ENCODE results near the gene NTN3. TPM values are rescaled to one million over a fixed set of nuclear protein-coding genes. Genes with fewer than 3 reads are reported as not detected.

The NTN3 gene
- total RNA-seq, 1 donor from 2014 or later, result 2.5 TPM

DNA sequence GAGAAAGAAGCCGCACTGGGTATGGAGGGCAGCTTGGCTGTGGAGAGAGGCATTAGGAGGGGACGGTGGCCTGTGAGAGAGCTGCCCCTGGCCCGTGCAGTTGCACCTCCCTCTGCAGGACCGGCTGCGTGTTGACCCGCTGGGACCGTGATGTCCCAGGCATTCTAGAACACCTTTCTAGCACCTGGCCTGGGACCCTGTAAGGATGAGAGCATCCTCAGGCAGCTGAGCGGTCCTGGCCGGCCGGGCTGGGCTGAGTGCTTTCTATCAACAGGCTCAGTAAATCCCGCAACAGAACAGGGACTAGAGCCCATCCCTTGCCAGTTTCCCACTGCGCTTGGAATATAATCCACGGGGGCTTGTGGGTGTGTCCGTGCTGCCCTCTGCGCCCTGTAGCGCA lies 18.5 kb downstream of the NTN3 start:
- no peak for DNase-seq (ENCODE audit: low spot score, unreplicated experiment)
- TF ChIP-seq, protein P1, sequence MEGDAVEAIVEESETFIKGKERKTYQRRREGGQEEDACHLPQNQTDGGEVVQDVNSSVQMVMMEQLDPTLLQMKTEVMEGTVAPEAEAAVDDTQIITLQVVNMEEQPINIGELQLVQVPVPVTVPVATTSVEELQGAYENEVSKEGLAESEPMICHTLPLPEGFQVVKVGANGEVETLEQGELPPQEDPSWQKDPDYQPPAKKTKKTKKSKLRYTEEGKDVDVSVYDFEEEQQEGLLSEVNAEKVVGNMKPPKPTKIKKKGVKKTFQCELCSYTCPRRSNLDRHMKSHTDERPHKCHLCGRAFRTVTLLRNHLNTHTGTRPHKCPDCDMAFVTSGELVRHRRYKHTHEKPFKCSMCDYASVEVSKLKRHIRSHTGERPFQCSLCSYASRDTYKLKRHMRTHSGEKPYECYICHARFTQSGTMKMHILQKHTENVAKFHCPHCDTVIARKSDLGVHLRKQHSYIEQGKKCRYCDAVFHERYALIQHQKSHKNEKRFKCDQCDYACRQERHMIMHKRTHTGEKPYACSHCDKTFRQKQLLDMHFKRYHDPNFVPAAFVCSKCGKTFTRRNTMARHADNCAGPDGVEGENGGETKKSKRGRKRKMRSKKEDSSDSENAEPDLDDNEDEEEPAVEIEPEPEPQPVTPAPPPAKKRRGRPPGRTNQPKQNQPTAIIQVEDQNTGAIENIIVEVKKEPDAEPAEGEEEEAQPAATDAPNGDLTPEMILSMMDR (IDR thresholded peaks at IDR 0.05; ENCODE audit: unreplicated experiment), result no peak
- H3K27me3 Mint-ChIP-seq, result no peaks in the 10 kb centered on the region
- no peaks in the 10 kb centered on the region for H3K9me3 Mint-ChIP-seq (ENCODE audit: low read depth)
- H3K4me1 Mint-ChIP-seq (ENCODE audit: low read depth), result peaks cover 8% of the 10 kb centered on the region
- H3K36me3 Mint-ChIP-seq (ENCODE audit: insufficient read depth), result no peaks in the 10 kb centered on the region
- no peak overlapping the region for H3K4me3 Mint-ChIP-seq (ENCODE audit: low read depth)
- no peak overlapping the region for H3K27ac Mint-ChIP-seq

DNA sequence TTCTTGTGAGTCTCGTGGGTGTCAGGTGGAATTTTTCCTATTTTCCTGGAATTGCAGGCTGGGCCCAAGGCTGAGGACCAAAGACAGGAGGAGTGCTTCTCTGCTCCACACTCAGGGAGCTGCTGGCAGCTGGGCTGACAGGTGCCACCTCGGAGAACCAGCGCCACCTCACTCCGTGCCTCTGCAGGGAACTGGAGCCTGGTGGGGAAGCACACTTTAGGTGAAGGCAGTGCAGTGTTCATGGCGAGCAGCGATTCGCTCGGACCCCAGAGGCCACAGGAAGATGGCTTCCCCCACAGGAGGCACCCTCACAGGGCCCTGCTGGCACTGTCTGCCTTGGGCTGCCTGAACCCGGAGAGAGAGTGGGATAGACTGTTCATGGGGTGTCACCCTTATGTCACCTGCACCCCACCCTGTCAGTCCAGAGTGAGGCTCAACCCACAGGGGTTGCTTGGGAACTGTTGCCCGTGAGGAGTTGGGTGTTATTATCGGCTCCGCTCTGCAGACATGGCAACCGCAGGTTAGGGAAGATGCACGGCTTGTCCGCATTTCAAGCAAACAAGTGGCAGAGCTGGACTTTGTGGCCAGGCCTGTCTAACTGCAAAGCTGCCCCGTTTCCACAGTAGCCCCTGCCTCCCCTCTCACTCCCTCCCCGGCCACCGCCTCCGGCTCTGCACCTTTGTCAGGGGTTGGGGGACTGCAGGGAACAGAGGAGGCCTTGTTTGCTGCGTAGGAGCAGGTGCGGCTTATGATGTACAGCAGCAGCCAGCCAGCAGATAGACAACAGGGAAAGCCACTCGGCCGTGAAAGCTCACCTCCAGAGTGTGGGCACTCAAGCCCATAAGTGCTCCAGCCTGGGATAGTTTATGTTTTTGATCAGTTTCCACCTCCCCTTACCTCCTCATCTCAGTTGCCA lies 19.4 kb downstream of the NTN3 start:
- no peaks in the 10 kb centered on the region for H3K36me3 Mint-ChIP-seq (ENCODE audit: insufficient read depth)
- peaks cover 2% of the 10 kb centered on the region for H3K4me1 Mint-ChIP-seq (ENCODE audit: low read depth)
- no peaks in the 10 kb centered on the region for H3K9me3 Mint-ChIP-seq (ENCODE audit: low read depth)
- H3K4me3 Mint-ChIP-seq (ENCODE audit: low read depth), result no peak overlapping the region
- DNase-seq (ENCODE audit: low spot score, unreplicated experiment), result no peak
- H3K27ac Mint-ChIP-seq, result no peak overlapping the region
- no peaks in the 10 kb centered on the region for H3K27me3 Mint-ChIP-seq
- TF ChIP-seq, protein P1 (IDR thresholded peaks at IDR 0.05; ENCODE audit: unreplicated experiment), result no peak

DNA sequence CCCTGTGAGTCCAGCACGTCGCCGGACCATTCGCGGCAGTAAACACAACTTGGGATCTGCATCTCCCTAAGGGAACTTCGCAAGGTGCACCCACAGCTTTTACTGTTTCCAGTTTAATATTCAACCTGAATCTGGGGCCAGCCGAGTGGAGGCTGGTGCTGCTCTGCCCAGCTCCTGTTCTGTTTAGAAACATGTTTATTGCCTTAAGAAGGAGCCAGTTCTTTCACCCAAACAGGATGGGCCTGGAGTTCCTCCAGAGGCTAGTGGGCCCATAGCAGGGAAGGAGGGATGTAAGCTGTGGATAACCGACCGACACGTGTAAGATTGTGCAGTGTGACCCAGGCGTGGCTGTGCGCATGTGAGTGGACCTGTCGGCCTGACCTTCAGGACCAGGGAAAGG lies 21.2 kb downstream of the NTN3 start:
- Mint-ChIP-seq H3K27me3 (no peaks in the 10 kb centered on the region), H3K36me3 (ENCODE audit: insufficient read depth) (peaks cover 1% of the 10 kb centered on the region), H3K4me3 (ENCODE audit: low read depth) (no peak overlapping the region), H3K27ac (no peak overlapping the region), H3K4me1 (ENCODE audit: low read depth) (peaks cover 2% of the 10 kb centered on the region), H3K9me3 (ENCODE audit: low read depth) (no peaks in the 10 kb centered on the region)
- TF ChIP-seq, protein P1 (IDR thresholded peaks at IDR 0.05; ENCODE audit: unreplicated experiment), result no peak
- no peak for DNase-seq (ENCODE audit: low spot score, unreplicated experiment)

DNA sequence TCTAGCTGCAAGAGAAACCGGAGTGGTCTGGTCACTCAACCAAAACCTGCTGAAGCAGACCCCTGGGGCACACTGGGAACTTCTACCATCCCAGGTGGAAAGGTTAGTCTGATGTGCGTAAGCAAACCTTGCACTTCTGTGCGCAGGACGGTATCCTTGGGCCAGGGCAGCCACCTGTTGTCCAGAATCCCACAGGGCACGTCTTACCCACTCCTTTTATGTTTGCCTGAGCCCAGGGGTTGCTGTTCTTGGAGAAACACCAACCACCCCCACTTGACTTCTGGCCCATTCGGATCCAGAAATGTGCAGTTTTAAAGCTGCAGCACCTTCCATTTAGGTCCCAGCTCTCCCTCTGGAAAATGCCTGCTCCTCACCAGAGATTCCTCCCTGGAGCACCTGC lies 22.5 kb downstream of the NTN3 start:
- H3K4me3 Mint-ChIP-seq (ENCODE audit: low read depth), result no peak overlapping the region

DNA sequence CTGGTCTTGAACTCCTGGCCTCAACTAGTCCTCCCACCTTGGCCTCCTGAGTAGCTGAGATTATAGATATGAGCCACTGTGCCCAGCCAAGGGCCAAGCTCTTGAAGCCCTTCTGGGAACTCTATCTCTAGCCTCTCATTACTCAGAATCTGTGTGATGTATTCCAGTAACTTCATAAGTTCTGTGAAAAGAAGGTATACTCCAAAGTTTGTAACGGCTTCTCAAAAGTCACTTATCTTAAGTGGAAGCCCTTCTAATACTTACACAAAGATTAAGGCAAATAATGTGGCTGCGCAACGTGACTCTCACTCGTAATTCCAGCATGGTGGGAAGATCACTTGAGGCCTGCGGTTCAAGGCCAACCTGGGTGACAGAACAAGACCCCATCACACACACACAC lies 23.5 kb downstream of the NTN3 start:
- TF ChIP-seq, protein P1 (IDR thresholded peaks at IDR 0.05; ENCODE audit: unreplicated experiment), result no peak
- DNase-seq (ENCODE audit: low spot score, unreplicated experiment), result no peak

More for the DNA sequence above, 22.5 kb downstream of the NTN3 start:
- no peaks in the 10 kb centered on the region for H3K9me3 Mint-ChIP-seq (ENCODE audit: low read depth)
- H3K27me3 Mint-ChIP-seq, result no peaks in the 10 kb centered on the region
- DNase-seq (ENCODE audit: low spot score, unreplicated experiment), result no peak
- H3K27ac Mint-ChIP-seq, result no peak overlapping the region
- TF ChIP-seq, protein P1 (IDR thresholded peaks at IDR 0.05; ENCODE audit: unreplicated experiment), result no peak
- H3K36me3 Mint-ChIP-seq (ENCODE audit: insufficient read depth), result peaks cover 1% of the 10 kb centered on the region
- peaks cover 2% of the 10 kb centered on the region for H3K4me1 Mint-ChIP-seq (ENCODE audit: low read depth)

More for the DNA sequence above, 23.5 kb downstream of the NTN3 start:
- Mint-ChIP-seq H3K9me3 (ENCODE audit: low read depth) (no peaks in the 10 kb centered on the region), H3K27me3 (no peaks in the 10 kb centered on the region), H3K4me1 (ENCODE audit: low read depth) (peaks cover 2% of the 10 kb centered on the region), H3K27ac (no peak overlapping the region), H3K4me3 (ENCODE audit: low read depth) (no peak overlapping the region), H3K36me3 (ENCODE audit: insufficient read depth) (peaks cover 1% of the 10 kb centered on the region)

Measured in progenitor cell of endocrine pancreas (in vitro differentiated cells).